SK-N-MC (cell line): ENCODE data around the gene AHI1.

Experiments used
- DNase-seq: peaks from one replicate; pipeline ENCODE4 v3.0.0-alpha.2; 2011; ENCODE audit warnings: low read depth, low spot score
- H3K27ac ChIP-seq: fragments of 200-600 bp; sonication (generic); 2 replicates; pipeline ENCODE4 v1.5.1; 2016; ENCODE audit warnings: mixed run types
- H3K36me3 ChIP-seq: fragments of 200-600 bp; sonication (generic); 2 replicates; pipeline ENCODE4 v1.6.1; 2017; ENCODE audit warnings: antibody characterized with exemption, low read length, mixed read lengths; ENCODE audit not compliant: insufficient read depth
- H3K4me3 ChIP-seq: fragments of 200-600 bp; sonication (generic); 2 replicates; pipeline ENCODE4 v1.5.1; 2016
- H3K9ac ChIP-seq: fragments of 200-600 bp; sonication (generic); 2 replicates; pipeline ENCODE4 v1.8.0; 2017; ENCODE audit warnings: mixed run types, mixed read lengths; ENCODE audit not compliant: insufficient read length
- H3K9me3 ChIP-seq: fragments of 200-600 bp; sonication (generic); 2 replicates; pipeline ENCODE4 v1.6.1; 2017; ENCODE audit warnings: low read depth, mild to moderate bottlenecking, antibody characterized with exemption, low read length, moderate library complexity, mixed read lengths
- EZH2 ChIP-seq: fragments of 200-600 bp; sonication (generic); IDR thresholded peaks from one replicate; pipeline ENCODE4 v1.6.1; 2017; ENCODE audit warnings: antibody characterized with exemption
- FOXP2 ChIP-seq: optimal IDR thresholded peaks from 2 replicates; pipeline ENCODE3; 2011; ENCODE audit warnings: mild to moderate bottlenecking, moderate library complexity; ENCODE audit not compliant: insufficient read depth; ENCODE audit errors: extremely low read length, control extremely low read depth
- POLR2AphosphoS5 ChIP-seq: IDR thresholded peaks from 2 replicates; pipeline ENCODE4 v1.6.1; 2012; ENCODE audit warnings: mild to moderate bottlenecking, low read depth, low read length, borderline replicate concordance

AHI1 gene

GRCh38 chr6:135329851-135330803, 167.4 kb downstream of the AHI1 start:
- no peak for DNase-seq
- H3K4me3 ChIP-seq, result no peak overlapping the region
- TF ChIP-seq FOXP2 (no peak), POLR2AphosphoS5 (no peak), EZH2 (no peak)

GRCh38 chr6:135328136-135328535, 169.4 kb downstream of the AHI1 start:
- Histone ChIP-seq H3K9me3 (no peaks in the 10 kb centered on the region), H3K4me3 (no peak overlapping the region), H3K27ac (no peak overlapping the region), H3K36me3 (no peaks in the 10 kb centered on the region), H3K9ac (no peak overlapping the region)
- TF ChIP-seq FOXP2 (no peak), POLR2AphosphoS5 (no peak), EZH2 (no peak)
- no peak for DNase-seq

More at GRCh38 chr6:135329851-135330803, 167.4 kb downstream of the AHI1 start:
- Histone ChIP-seq H3K36me3 (no peaks in the 10 kb centered on the region), H3K27ac (no peak overlapping the region), H3K9me3 (no peaks in the 10 kb centered on the region), H3K9ac (no peak overlapping the region)

- H3K4me3 ChIP-seq, result no peak overlapping the region
- no peak overlapping the region for H3K27ac ChIP-seq
- no peak overlapping the region for H3K9ac ChIP-seq
- no peaks in the 10 kb centered on the region for H3K9me3 ChIP-seq
- no peak for TF ChIP-seq POLR2AphosphoS5
- no peak for TF ChIP-seq FOXP2
- no peak for TF ChIP-seq EZH2
- DNase-seq, result no peak
- H3K36me3 ChIP-seq, result no peaks in the 10 kb centered on the region
Observed at GRCh38 chr6:135325624-135326424, 171.7 kb downstream of the AHI1 start.

- no peak for DNase-seq
- Histone ChIP-seq H3K27ac (no peak overlapping the region), H3K9me3 (no peaks in the 10 kb centered on the region), H3K36me3 (no peaks in the 10 kb centered on the region), H3K9ac (no peak overlapping the region), H3K4me3 (no peak overlapping the region)
- TF ChIP-seq POLR2AphosphoS5 (no peak), EZH2 (no peak)
Observed at GRCh38 chr6:135324531-135324930, 173.0 kb downstream of the AHI1 start.

- Histone ChIP-seq H3K36me3 (no peaks in the 10 kb centered on the region), H3K9me3 (no peaks in the 10 kb centered on the region), H3K9ac (no peak overlapping the region), H3K4me3 (no peak overlapping the region), H3K27ac (no peak overlapping the region)
- DNase-seq, result no peak
- TF ChIP-seq EZH2, result no peak
- no peak for TF ChIP-seq POLR2AphosphoS5
- no peak for TF ChIP-seq FOXP2
Observed at GRCh38 chr6:135323979-135324378, 173.6 kb downstream of the AHI1 start.

GRCh38 chr6:135323202-135323668, 174.3 kb downstream of the AHI1 start:
- H3K4me3 ChIP-seq, result no peak overlapping the region
- no peak for DNase-seq
- TF ChIP-seq POLR2AphosphoS5 (no peak), FOXP2 (no peak), EZH2 (no peak)
- no peak overlapping the region for H3K9ac ChIP-seq
- H3K9me3 ChIP-seq, result no peaks in the 10 kb centered on the region
- H3K27ac ChIP-seq, result no peak overlapping the region
- H3K36me3 ChIP-seq, result no peaks in the 10 kb centered on the region

GRCh38 chr6:135322427-135323201, 174.9 kb downstream of the AHI1 start:
- no peak for TF ChIP-seq POLR2AphosphoS5
- TF ChIP-seq FOXP2, result no peak
- TF ChIP-seq EZH2, result no peak
- DNase-seq, result no peak
- H3K9ac ChIP-seq, result no peak overlapping the region

More at GRCh38 chr6:135322427-135323201, 174.9 kb downstream of the AHI1 start:
- no peak overlapping the region for H3K4me3 ChIP-seq
- H3K27ac ChIP-seq, result no peak overlapping the region
- no peaks in the 10 kb centered on the region for H3K9me3 ChIP-seq
- H3K36me3 ChIP-seq, result no peaks in the 10 kb centered on the region
